Measurements from ENCODE around the gene PTGFR. TPM values are rescaled to one million over a fixed set of nuclear protein-coding genes. Genes with fewer than 3 reads are reported as not detected.

The PTGFR gene
- total and polyA plus RNA-seq, 10 of the 15 experiments (the other 5 are each of a cell fraction or from before 2014, with no cell fraction given), result not detected

- TF ChIP-seq SKIL (IDR thresholded peaks at IDR 0.05; ENCODE audit: low read depth, poor library complexity, severe bottlenecking) (no peak), NKRF (conservative IDR thresholded peaks at IDR 0.05) (no peak), ESRRA (IDR thresholded peaks at IDR 0.05; ENCODE audit: low read length) (no peak), HCFC1 (IDR thresholded peaks at IDR 0.05; ENCODE audit: low read length) (no peak), PKNOX1 (IDR thresholded peaks at IDR 0.05) (no peak), CHD1 (IDR thresholded peaks at IDR 0.05; ENCODE audit: low read depth, low read length) (no peak), NFIC (IDR thresholded peaks at IDR 0.05; ENCODE audit: low read depth, low read length) (no peak), ATF2 (IDR thresholded peaks at IDR 0.05; ENCODE audit: low read length) (no peak)
Measured at GRCh38 chr1:78475888-78476610, 14.7 kb upstream of the PTGFR start (continued).
